Ectodermal cell (in vitro differentiated cells): ENCODE data around the gene SFMBT2.
"Not testable (repeated sequence)": the region's sequence is repeated elsewhere in the genome, so short reads cannot be mapped to it uniquely, and the experiment has no call there.

Source experiments
- H3K27ac ChIP-seq: 2 replicates; pipeline ENCODE4 v1.7.0; 2013; ENCODE audit warnings: mild to moderate bottlenecking, low read depth, low read length; ENCODE audit not compliant: insufficient read depth, poor library complexity, severe bottlenecking
- H3K27me3 ChIP-seq: 2 replicates; pipeline ENCODE4 v1.7.0; 2013; ENCODE audit warnings: mild to moderate bottlenecking, low read length; ENCODE audit not compliant: insufficient read depth, control insufficient read depth, poor library complexity, severe bottlenecking
- H3K36me3 ChIP-seq: one replicate; pipeline ENCODE4 v1.7.0; 2013; ENCODE audit warnings: low read length; ENCODE audit not compliant: control insufficient read depth, insufficient read depth
- H3K4me1 ChIP-seq: one replicate; pipeline ENCODE4 v1.7.0; 2013; ENCODE audit warnings: low read length; ENCODE audit not compliant: control insufficient read depth, insufficient read depth
- H3K4me3 ChIP-seq: 2 replicates; pipeline ENCODE4 v1.7.0; 2013; ENCODE audit warnings: low read depth, low read length, control low read depth; ENCODE audit not compliant: insufficient read depth
- H3K9me3 ChIP-seq: 2 replicates; pipeline ENCODE4 v1.7.0; 2013; ENCODE audit warnings: mild to moderate bottlenecking, low read length, moderate library complexity; ENCODE audit not compliant: control insufficient read depth
- WGBS, 2 experiments: methylation state at CpG; one replicate each; pipeline ENCODE4 v1.1.7; 2013; ENCODE audit warnings: missing lambda C conversion rate in 2 of 2; 5-methylcytosine and 5-hydroxymethylcytosine counted together

The SFMBT2 gene

DNA sequence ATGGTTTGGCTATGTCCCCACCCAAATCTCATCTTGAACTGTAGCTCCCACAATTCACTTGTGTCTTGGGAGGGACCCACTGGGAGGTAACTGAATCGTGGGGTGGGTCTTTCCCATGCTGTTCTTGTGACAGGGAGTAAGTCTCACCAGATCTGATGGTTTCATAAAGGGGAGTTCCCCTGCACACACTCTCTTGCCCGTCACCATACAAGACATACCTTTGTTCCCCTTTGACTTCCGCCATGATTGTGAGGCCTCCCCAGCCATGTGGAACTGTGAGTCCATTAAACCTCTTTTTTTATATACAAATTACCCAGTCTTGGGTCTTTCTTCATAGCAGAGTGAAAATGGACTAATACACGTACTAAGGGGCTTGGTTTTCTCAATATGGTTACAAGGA is 106.7 kb downstream of the SFMBT2 start:
- no peaks in the 10 kb centered on the region for H3K36me3 ChIP-seq
- H3K27me3 ChIP-seq, result no peaks in the 10 kb centered on the region
- WGBS, 2 experiments, result 88% methylated on average over 4 of the region's 4 CpGs
- no peaks in the 10 kb centered on the region for H3K9me3 ChIP-seq
- H3K27ac ChIP-seq, result no peak overlapping the region
- peaks cover 9% of the 10 kb centered on the region for H3K4me1 ChIP-seq
- H3K4me3 ChIP-seq, result no peak overlapping the region

- H3K9me3 ChIP-seq, result no peaks in the 10 kb centered on the region
- no peaks in the 10 kb centered on the region for H3K36me3 ChIP-seq
- H3K27me3 ChIP-seq, result no peaks in the 10 kb centered on the region
- no CpG with 5 or more reads among the region's 2 CpGs for WGBS, 2 experiments
- no peak overlapping the region for H3K27ac ChIP-seq
- H3K4me3 ChIP-seq, result no peak overlapping the region
- peaks cover 9% of the 10 kb centered on the region for H3K4me1 ChIP-seq
These were observed 107.8 kb downstream of the SFMBT2 start for GRCh38 chr10:7302930-7303557.

DNA sequence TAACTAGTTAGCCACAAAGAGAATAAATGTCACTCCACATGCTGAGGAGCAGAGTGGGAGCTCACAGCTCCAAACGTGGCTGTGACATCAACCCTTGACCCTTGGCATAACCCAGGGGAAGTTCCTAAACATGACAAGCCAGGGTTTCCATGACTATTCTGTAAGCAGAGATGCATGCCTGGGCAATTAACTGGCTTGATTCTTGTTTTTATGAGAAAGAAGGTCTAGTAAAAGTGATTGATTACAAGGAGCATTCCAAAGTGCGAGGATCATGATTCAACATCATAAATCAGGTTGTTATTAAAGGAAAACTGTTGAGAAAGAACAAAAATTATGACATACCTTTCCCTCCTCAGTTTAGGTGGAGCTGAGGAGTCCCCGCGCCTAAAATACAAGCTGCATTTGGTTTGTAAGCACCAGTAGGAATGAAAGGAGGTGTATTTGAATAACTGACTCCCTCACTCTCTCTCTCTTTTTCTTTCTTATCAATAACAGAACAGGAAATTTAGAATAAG is 108.4 kb downstream of the SFMBT2 start:
- Histone ChIP-seq H3K27ac (peak overlapping the region; percentile 60), H3K27me3 (no peaks in the 10 kb centered on the region), H3K4me3 (no peak overlapping the region), H3K36me3 (no peaks in the 10 kb centered on the region), H3K9me3 (no peaks in the 10 kb centered on the region), H3K4me1 (peaks cover 9% of the 10 kb centered on the region)
- WGBS, 2 experiments, result 51 to 82% methylated on average over 1 to 2 of the region's 4 CpGs

DNA sequence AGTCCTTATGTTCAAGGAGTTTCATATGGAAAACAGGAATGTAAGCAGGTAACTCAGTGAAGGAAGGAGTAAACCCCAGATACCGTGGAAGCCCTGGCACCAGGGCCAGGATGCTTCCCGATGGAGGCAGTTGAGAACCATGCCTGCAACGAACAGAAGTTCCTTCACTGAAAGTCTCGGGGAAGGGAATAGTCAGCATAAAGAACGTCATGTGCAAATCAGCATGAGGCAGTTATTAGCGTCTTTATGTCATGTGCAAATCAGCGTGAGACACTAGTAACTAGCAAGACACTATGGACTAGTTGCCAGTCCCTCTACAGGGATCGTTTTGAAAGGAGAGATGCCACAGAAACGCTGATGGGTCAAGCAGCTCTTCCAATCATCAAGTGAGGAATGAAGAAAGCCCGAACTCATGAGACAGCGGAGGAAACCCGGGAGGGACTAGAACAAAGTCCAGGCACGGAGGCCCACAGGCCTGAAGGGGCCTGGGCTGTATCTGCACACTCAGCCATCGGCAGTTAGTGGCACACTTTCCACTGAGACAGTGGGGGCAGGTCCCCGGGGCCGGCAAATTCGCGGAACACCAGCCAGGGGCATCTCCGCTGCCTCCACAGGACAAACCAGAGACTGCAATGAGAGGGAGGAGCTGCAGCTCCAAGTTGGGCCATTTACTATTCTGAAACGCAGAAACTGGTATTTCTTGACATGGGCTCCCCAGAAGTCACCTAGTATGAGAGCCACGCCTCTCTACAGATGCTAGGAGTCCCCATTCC is 109.6 kb downstream of the SFMBT2 start:
- WGBS, 2 experiments, result 76 to 77% methylated on average over 21 of the region's 21 CpGs

DNA sequence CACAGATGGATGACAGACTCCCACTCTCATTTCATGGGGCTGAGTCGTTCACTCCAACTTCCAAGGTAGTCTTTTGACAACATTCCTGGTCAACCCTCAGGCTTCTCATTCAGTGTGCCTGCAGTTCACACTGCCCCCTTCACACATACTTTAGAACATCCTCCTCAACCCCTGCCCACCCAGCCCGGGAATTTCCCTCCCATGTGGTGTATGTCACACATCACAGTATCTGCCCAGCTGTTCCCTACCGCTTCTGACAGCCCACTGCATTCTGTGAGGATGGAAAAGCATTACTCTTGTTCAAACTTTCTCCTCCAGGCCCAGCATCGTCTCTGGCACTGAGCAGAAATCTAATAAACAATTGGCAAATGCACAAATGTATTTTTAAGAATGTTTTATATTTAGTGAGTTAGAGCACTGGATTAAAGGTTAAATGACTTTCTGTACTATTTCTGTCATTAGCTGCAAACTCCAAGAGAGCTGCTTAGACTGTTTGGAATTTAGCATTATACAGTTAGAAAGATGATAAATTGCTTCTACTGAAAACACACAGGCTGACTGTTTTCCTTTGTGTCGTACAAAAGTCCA is 110.4 kb downstream of the SFMBT2 start:
- no peak overlapping the region for H3K27ac ChIP-seq

More for the DNA sequence above, 109.6 kb downstream of the SFMBT2 start:
- Histone ChIP-seq H3K4me1 (peaks cover 9% of the 10 kb centered on the region), H3K36me3 (no peaks in the 10 kb centered on the region), H3K9me3 (no peaks in the 10 kb centered on the region), H3K4me3 (no peak overlapping the region), H3K27me3 (no peaks in the 10 kb centered on the region), H3K27ac (no peak overlapping the region)

DNA sequence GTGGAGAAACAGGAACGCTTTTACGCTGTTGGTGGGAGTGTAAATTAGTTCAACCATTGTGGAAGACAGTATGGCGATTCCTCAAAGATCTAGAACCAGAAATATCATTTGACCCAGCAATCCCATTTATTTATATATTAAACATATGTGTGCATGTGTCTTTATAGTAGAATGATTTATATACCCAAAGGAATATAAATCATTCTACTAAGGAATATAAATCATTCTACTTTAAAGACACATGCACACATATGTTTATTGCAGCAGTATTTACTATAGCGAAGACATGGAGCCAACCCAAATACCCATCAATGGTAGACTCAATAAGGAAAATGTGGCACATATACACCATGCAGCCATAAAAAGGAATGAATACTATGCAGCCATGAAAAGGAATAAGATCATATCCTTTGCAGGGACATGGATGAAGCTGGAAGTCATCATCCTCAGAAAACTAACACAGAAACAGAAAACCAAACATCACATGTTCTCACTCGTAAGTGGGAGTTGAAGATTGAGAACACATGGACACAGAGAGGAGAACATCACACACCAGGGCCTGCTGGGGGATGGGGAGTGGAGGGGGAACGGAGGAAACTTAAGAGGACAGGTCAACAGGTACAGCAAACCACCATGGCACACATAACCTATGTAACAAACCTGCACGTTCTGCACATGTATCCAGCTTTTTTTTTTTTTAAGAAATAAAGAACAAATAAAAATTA is 111.1 kb downstream of the SFMBT2 start:
- H3K27ac ChIP-seq, H3K36me3 ChIP-seq, H3K4me1 ChIP-seq, H3K27me3 ChIP-seq, H3K9me3 ChIP-seq, H3K4me3 ChIP-seq: not testable (repeated sequence)
- 89 to 98% methylated on average over 5 to 6 of the region's 7 CpGs for WGBS, 2 experiments

More for the DNA sequence above, 110.4 kb downstream of the SFMBT2 start:
- no peak overlapping the region for H3K4me3 ChIP-seq
- 69 to 76% methylated on average over 4 to 5 of the region's 5 CpGs for WGBS, 2 experiments
- no peaks in the 10 kb centered on the region for H3K27me3 ChIP-seq
- H3K36me3 ChIP-seq, result no peaks in the 10 kb centered on the region
- H3K9me3 ChIP-seq, result no peaks in the 10 kb centered on the region
- peaks cover 9% of the 10 kb centered on the region for H3K4me1 ChIP-seq

DNA sequence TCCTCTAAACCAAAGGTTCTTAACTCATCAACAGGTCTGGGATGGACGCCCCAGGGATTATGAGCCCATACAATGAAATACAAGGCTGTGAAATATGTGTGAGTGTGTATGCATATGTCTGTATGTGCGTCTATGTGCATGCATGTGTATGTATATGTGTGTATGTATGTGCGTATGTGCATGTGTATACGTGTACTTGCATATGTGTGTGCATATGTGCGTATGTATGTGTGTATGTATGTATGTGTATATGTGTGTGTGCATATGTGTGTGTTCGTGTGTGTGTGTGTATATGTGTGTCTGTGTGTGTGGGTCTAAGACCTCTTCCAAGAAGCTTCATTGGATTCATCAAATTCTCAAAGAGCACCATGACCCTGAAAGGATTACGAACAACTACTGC is 112.3 kb downstream of the SFMBT2 start:
- Histone ChIP-seq H3K9me3 (no peaks in the 10 kb centered on the region), H3K27ac (no peak overlapping the region), H3K36me3 (no peaks in the 10 kb centered on the region), H3K4me3 (no peak overlapping the region), H3K4me1 (peaks cover 9% of the 10 kb centered on the region), H3K27me3 (no peaks in the 10 kb centered on the region)
- 93 to 97% methylated on average over 6 of the region's 7 CpGs for WGBS, 2 experiments

- Histone ChIP-seq H3K27ac (no peak overlapping the region), H3K36me3 (no peaks in the 10 kb centered on the region), H3K9me3 (no peaks in the 10 kb centered on the region), H3K4me1 (peaks cover 8% of the 10 kb centered on the region), H3K4me3 (no peak overlapping the region), H3K27me3 (no peaks in the 10 kb centered on the region)
- 90 to 100% methylated on average over 1 of the region's 1 CpG for WGBS, 2 experiments
These were observed 113.7 kb downstream of the SFMBT2 start for GRCh38 chr10:7297094-7297493.

DNA sequence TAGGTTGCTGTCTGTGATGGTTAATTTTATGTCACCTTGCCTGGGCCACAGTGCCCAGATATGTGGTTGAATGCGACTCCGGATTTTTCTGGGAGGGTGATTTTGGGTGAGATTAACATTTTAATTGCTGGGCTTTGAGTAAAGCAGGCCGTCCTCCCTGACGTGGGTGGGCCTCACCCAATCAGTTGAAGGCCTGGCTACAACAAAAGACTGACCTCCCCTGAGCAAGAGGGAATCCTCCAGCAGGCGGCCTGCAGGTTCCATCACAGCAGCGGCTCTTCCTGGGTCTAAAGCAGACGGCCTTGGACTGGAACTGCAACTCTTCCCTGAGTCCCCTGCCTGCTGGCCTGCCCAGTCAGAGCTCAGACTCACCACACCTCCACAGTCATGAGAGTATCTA is 114.2 kb downstream of the SFMBT2 start:
- 91 to 93% methylated on average over 7 of the region's 7 CpGs for WGBS, 2 experiments
- Histone ChIP-seq H3K27me3 (no peaks in the 10 kb centered on the region), H3K27ac (no peak overlapping the region), H3K36me3 (no peaks in the 10 kb centered on the region), H3K4me1 (peaks cover 4% of the 10 kb centered on the region), H3K9me3 (no peaks in the 10 kb centered on the region), H3K4me3 (no peak overlapping the region)

DNA sequence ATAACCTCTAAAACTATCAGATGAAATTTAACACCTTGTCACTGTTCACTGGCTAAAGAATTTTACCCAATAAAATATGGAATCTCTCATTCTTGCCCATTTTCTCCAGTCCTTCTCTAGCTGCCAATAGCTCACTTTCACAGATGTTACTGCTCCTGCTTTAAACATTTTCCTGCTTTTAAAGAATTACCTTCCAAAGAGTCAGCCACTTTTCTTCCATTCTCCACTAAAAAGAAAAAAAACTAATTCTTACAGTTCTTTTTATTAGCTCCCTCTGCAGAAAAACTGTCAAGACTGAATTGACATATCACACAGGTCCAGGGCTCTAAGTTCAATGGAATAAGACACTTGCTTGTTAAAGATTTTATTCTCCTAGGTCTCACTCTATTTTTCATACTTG is 114.8 kb downstream of the SFMBT2 start:
- no peaks in the 10 kb centered on the region for H3K36me3 ChIP-seq
- no peak overlapping the region for H3K27ac ChIP-seq

More for the DNA sequence above, 114.8 kb downstream of the SFMBT2 start:
- H3K27me3 ChIP-seq, result no peaks in the 10 kb centered on the region
- no peaks in the 10 kb centered on the region for H3K9me3 ChIP-seq
- H3K4me1 ChIP-seq, result peaks cover 3% of the 10 kb centered on the region
- no peak overlapping the region for H3K4me3 ChIP-seq
